GM21526 (cell line): Measurements from ENCODE around the gene COPS7A.

Experiments used
- ATAC-seq: cut with Tn5 transposase; IDR thresholded peaks from one replicate; pipeline ENCODE4 v1.9.1; 2021; ENCODE audit warnings: moderate library complexity; ENCODE audit not compliant: unreplicated experiment, low FRiP score

The COPS7A gene

DNA sequence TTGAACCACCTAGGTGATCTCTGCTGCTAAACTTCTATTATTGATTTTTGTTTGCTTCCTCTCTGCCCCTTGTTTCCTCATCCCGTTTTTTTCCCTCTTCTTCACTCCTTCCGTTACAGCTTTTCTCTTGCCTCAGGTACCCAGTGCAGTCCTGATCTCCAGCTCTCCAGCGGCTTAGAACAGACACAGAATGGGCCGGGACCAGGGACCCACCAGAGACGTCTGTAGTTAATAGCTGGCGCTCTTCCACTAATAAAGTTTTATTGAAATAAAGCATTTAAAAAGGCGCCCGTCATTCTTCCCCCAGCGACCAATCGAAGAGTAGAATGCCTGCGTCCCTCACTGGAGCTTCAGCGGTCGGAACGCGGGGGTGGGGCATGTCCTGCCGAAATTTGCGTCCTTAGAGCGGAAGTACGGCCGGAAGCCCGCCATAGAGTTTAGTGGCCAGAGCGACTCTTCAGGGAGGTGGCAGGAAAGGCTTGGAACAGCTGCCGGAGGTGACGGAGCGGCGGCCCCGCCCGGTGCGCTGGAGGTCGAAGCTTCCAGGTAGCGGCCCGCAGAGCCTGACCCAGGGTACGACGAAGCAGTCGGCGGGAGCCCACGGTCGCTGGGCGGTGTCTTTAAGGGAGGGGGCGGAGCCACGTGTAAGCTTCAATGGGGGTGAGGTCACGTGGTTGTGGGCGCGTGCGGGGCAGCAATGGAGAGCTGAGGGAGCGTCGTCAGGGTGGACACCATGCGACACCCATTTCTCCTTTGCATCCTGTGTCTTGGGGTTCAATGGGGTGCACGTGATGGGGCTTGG, at the start of gene COPS7A:
TSS of gene COPS7A (plus strand) at position 440 of the 802 bp plus-strand sequence. CDS start 611 bp downstream, outside the sequence.
- peak; percentile 83 for ATAC-seq

DNA sequence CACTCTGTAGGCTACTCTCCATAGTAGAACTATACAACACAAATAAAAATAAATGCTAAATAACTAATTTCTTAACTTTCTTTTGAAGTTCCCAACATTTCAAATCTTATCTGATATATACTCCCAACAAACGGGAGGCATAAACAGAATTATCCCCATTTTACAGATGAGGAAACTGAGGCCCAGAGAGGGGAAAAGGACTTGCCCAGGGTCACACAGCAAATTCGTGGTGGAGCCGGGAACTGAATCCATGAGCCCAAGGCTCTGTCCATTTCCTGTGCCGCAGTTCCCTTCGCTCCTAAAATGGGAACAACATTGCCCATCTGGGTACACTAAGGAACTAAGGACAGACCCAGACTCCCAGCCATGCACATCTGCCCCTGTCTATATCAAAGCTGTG, 46.9 kb upstream of the COPS7A start:
- no peak for ATAC-seq

DNA sequence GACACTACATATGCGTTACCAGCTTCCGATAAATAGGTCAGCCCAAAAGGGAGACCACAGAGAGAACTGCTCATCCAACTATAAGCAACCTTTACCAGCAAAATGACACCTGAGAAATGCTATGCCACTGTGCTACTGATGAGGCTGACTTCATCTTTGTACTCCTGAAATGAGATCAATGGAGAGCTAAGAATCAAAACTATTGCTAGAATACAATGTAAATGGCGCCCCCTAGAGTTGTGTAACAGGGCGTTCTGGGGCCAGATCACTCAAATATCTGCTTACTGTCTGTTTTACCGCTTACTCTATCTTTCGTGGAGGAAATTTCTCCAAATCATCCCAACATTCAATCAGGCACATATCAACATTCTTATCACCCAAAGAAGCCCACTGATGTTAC, 39.2 kb upstream of the COPS7A start:
- no peak for ATAC-seq

- ATAC-seq: no peak
Observed at GRCh38 chr12:6685814-6686213, 38.0 kb upstream of the COPS7A start.

- no peak for ATAC-seq
Observed at GRCh38 chr12:6688543-6688998, 35.3 kb upstream of the COPS7A start.

DNA sequence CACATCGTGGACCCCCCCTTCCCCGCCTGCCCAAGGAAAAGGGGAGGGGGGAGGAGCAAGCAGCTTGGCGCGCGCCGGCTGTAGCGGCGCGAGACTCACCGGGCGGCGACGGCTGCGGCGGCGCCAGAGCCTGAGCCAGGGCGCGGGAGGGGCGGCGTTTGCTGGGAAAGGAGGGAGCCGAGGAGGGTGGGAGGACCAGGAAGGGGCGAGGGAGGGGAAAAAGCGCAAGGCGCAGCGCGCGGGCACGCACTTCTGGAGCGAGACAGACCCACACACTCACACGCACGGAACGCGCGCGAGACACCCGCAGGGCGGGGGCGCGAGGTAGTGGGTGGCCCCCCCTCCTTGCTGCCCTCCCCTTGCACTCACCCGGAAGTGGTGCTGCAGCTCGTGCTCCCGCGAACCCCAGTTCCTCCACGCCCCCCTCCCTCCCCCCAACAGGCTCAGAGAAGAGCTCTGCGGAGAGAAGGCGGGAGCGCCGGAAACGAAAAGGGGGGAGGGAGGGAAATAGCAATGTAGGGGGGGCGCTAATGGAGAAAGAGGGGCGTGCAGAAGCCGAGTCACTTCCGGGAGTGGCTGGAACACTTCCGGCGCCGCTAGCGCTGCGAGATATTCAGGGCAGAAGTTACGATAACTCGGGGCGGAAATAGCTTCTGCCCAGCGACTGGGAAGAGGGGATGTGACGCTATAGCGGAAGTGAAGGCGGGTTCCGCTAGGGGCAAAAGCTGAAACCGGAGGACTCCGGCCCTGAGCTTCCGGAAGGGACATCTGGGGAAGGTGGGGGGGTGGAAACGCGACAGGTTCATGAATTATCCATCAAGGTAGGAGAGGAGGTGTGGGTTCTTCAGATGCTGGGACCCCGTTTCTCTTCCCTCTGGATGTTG, 34.6 kb upstream of the COPS7A start, which contains the start of gene ZNF384:
TSS of gene ZNF384 (minus strand) at position 377 of the 884 bp plus-strand sequence. CDS start 9,855 bp downstream, outside the sequence.
- peak; percentile 65 for ATAC-seq

DNA sequence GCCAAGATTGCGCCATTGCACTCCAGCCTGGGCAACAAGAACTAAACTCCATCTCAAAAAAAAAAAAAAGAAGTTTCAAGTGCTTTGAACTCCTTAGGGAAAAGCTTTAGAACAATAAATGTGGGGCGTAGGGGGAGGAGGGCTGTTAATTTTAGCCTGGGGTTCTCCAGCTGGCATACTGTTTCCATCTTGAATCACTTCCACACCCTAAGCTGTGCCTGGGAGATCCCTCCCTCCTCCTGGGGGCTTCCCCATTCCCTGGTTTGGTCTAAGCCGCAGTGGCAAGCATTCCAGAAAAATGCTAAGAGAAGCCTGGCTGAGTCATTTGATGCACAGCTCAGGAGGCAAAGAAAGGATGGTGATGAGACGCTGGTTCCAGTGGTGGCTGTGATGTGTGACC, 32.4 kb upstream of the COPS7A start:
- ATAC-seq: no peak

- no peak for ATAC-seq
Observed at GRCh38 chr12:6692888-6693287, 31.0 kb upstream of the COPS7A start.

DNA sequence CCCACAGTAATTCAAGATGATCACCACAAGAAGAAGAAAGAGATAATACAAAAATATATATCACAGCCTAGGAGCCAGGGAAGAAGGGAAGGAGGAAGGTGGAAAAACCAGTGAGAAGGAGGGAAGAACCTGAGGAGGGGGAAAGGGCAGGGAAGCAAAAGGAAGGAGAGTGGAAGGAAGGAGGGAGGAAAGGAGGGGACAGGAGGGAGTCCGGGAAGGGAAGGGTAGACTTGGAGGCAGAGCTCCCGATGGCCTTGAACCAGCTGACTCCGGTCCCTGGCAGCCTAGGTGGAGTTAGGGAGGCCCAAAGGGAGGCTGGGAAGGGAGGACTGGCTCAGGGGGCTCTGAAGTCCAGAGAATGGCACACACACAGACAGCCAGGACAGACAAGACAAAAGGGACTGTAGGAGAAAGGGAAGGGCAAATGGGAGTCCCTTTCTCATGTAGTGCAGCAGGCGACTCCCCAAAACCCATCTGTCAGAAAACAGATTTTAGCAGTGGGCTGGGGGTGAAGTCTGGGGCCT, 30.0 kb upstream of the COPS7A start:
- ATAC-seq: no peak

GRCh38 chr12:6694701-6695100, 29.1 kb upstream of the COPS7A start:
- no peak for ATAC-seq

DNA sequence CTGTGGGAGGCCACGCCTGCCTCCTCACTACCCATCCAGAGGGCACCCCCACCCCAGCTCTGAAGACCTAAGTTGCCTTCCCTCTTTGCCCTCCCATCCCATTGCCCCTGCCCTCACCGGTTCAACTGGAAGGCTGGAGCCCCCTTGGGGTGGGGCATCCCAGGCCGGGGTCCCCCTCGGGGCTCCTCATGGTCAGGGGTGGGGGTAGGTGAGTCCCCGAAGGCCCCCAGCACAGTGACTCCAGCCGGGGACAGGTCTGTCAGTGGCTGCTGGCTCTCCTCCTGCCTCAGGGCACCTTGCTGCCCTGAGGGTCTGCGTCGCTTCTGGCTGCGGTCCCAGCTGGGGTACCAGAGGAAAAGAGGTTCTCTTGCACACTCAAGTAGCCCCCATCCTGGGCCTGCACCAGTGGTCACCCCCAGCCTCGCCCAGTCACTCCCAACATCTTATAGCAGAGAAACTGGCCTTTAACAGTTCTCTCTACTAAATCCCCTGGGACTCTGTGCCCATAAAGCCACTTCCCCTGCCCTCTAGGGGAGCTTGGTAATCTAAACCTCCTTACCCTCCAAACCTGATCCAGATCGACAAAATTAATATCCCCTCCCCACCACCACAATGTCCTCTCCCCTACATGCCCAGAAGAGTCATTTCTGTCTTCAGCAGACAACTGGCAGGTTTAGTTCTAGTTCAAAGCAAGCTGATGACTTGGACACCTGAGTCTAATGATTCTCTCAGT, 28.4 kb upstream of the COPS7A start:
- no peak for ATAC-seq

GRCh38 chr12:6696690-6697583, 26.9 kb upstream of the COPS7A start:
- no peak for ATAC-seq

DNA sequence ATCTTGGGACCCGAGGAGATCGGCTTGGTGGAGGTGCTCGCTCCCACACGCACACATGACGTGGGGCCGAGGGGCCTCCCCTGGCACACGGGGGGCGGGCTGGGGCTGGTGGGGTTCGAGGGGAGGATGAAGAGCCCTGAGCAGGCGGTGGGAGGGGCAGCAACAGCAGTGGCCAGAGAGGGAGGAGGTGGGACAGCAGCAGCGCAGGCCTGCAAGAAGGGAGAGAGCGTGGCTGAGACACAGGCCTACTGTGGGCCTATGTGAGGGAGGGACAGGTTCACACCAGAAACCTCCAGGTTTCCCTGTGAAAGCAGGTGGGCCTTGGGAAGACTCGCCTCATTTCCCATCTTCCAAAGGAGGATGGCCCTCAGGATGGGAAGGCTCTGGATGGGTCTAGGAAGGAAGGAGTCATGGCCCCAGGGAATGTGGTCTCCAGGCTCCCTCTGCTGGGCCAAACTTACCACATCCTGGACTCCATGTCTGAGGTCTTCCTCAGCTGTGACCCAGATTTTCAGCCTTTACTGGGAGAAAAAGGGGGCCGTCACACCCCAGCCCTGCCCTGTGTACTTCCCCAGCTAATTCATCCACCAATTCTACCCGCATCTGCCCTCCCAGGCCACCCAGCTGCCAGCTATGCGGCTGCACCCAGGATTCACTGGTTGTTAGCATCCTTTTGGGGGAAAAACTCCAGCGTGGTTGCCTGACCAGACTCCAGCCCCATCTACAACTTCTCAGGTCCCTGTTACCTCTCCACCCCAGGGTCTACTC, 26.1 kb upstream of the COPS7A start:
- no peak for ATAC-seq

DNA sequence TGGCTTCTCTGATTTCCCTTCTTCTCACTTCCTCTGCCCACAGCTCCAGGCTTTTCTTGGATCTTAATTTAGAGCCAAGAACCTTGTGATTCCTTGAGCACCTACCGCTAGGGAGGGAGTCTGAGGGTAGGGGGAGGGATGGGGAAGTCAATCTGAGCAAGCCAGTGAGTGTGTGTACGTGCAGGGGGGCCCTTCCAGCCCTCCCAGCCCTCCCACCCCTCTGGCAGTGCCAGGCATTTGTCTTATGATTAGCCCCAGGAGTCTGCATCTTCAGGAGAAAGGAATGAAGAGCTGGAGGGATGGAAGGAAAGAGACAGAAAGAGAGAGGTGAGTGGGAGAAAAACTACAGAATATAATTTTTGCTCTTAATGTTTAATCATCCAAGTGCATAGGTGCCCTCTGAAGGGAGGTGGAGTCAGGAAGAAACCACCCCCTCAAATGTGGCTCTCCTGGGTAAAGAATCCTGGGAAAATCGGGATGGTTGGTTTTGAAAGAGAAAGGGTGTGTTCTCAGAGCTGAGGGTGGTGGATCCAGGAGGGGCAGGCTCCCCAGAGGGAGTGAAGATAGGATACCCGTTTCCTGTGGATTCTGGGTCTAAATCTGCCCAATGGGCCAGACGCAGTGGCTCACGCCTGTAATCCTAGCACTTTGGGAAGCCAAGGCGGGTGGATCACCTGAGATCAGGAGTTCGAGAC, 25.3 kb upstream of the COPS7A start:
- no peak for ATAC-seq

DNA sequence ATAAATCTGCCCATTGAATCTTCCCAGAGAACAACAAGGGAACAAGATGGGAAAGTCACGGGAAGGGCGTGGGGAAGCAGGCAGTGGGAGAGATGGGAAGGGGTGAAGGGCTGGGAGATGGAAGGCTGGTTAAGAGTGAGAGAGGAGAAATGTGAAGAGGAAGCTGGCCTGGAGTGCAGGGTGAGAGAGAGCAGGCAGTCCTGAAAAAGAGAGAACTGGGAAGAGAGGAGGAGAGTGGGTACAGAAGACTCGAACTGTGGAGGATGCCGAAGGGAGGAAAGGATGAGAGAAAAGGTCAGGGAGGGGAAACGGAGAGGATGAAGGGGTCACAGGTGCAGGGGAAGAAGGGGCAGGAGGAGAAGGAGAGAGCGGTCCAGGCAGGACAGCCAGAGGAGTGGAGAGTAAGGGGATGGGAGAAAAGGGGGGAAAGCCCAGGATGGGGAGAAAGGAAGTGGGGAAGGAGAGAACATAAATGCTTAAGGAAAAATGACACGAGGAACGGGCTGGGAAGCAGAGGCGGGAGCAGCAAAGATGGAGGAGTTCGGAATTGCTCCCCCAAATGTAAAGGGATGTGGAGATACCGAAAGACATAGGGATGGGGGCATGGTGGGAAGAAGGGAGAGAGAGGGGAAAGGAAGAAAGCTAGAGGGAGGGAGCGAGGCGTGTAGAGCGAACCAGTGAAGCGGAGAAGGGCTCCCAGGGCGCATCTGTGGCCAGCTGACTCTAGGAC, 24.4 kb upstream of the COPS7A start:
- ATAC-seq: no peak

GRCh38 chr12:6699989-6700645, 23.7 kb upstream of the COPS7A start:
- ATAC-seq: no peak

DNA sequence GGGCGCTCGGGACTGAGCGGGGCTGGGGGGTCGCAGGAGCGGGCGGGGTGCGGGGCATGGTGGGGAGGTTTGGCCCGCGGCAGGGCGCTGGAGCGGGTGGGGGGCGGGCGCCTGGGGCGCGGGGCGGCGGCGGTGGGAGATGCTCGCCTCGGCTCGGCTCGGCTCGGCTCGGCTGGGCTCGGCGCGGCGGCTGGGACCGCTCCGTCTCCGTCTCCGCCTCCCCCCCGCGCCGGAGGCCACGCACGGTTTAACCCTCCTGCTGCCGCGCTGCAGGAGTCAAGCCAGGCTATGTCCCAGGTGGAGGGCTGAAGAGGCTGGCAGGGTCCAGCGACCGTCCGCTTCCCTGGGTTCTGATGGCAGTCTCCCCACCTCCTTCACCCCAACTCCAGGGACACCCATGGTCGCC, 23.2 kb upstream of the COPS7A start, which contains the start of gene PIANP:
TSS of gene PIANP (minus strand) at position 170 of the 406 bp plus-strand sequence. CDS start 2,754 bp downstream, outside the sequence.
- no peak for ATAC-seq
